A673 (cell line): Measurements from ENCODE around the gene CDH4. TPM values are rescaled to one million over a fixed set of nuclear protein-coding genes. Genes with fewer than 3 reads are reported as not detected.

Experiments used
- BruUV-seq: library from RNA; stranded (reverse); fragments of 400-500 nt; replicated peaks from 2 replicates; lab custom pipeline; 2021; lab: Mats Ljungman, UMichigan
- CTCF ChIA-PET: fragments of 300-600 bp; sonication (Branson Sonifier 250); formaldehyde crosslinking; loops from one replicate; lab custom pipeline; 2022; ENCODE audit warnings: antibody characterized with exemption; lab: Charles Lee
- POLR2A ChIA-PET: fragments of 300-600 bp; sonication (Branson Sonifier 250); formaldehyde crosslinking; loops from one replicate; lab custom pipeline; 2022; ENCODE audit warnings: antibody characterized with exemption; ENCODE audit not compliant: low non-redundant PET; lab: Charles Lee
- DNase-seq: peaks from one replicate; pipeline ENCODE4 v3.0.0-alpha.2; 2015; ENCODE audit warnings: low spot score
- H3K27ac ChIP-seq: fragments of 200-600 bp; sonication (generic); 2 replicates; pipeline ENCODE4 v1.5.1; 2016; ENCODE audit warnings: mixed run types, low read depth, mild to moderate bottlenecking, mixed read lengths, antibody characterized with exemption, low read length; ENCODE audit not compliant: poor library complexity, severe bottlenecking
- H3K27me3 ChIP-seq: fragments of 200-600 bp; sonication (generic); replicated peaks from 2 replicates; pipeline ENCODE4 v1.6.1; 2017; ENCODE audit warnings: mixed run types, low read depth, mild to moderate bottlenecking, mixed read lengths, antibody characterized with exemption, low read length; ENCODE audit not compliant: insufficient read depth, poor library complexity
- H3K36me3 ChIP-seq: fragments of 200-600 bp; sonication (generic); 2 replicates; pipeline ENCODE4 v1.6.1; 2016; ENCODE audit warnings: mixed run types, mild to moderate bottlenecking, mixed read lengths, antibody characterized with exemption, low read length; ENCODE audit not compliant: insufficient read depth, poor library complexity, severe bottlenecking
- H3K4me1 ChIP-seq: fragments of 200-600 bp; sonication (generic); 2 replicates; pipeline ENCODE4 v1.6.1; 2017; ENCODE audit warnings: mixed run types, mild to moderate bottlenecking, mixed read lengths, antibody characterized with exemption, low read length; ENCODE audit not compliant: insufficient read depth, poor library complexity, severe bottlenecking
- H3K4me3 ChIP-seq: fragments of 200-600 bp; sonication (generic); 2 replicates; pipeline ENCODE4 v1.5.1; 2016; ENCODE audit warnings: low read depth, mixed run types, mild to moderate bottlenecking, mixed read lengths, low read length; ENCODE audit not compliant: poor library complexity, severe bottlenecking
- H3K9me3 ChIP-seq: fragments of 200-600 bp; sonication (generic); 2 replicates; pipeline ENCODE4 v1.6.1; 2016; ENCODE audit warnings: mixed run types, low read depth, mild to moderate bottlenecking, mixed read lengths, antibody characterized with exemption, low read length; ENCODE audit not compliant: poor library complexity, severe bottlenecking
- CTCF ChIP-seq: fragments of 300-800, 200-600 bp; sonication (generic); conservative IDR thresholded peaks from 2 replicates; pipeline ENCODE4 v1.5.1; 2017; ENCODE audit warnings: low read depth, mild to moderate bottlenecking, antibody characterized with exemption, low read length, moderate library complexity, mixed read lengths
- EZH2 ChIP-seq: fragments of 200-600 bp; sonication (generic); IDR thresholded peaks from 2 replicates; pipeline ENCODE4 v1.6.1; 2017; ENCODE audit warnings: borderline replicate concordance, low read depth, mild to moderate bottlenecking, mixed read lengths, antibody characterized with exemption, low read length; ENCODE audit not compliant: poor library complexity, severe bottlenecking
- intact Hi-C: fragments of 100-400 bp; cut with micrococcal nuclease; formaldehyde crosslinking; loops from one replicate; pipeline ENCODE4 v1.10.0; 2022; ENCODE audit not compliant: unreplicated experiment
- total RNA-seq: library from RNA; stranded (reverse); gene quantifications from 2 replicates; pipeline ENCODE4 v1.2.3, GENCODE V29; 2021

The CDH4 gene
- total RNA-seq, 1 experiment from 2014 or later = 8.3 TPM

- H3K4me3 ChIP-seq = no peak overlapping the region
- no peak for DNase-seq
- H3K36me3 ChIP-seq = peaks cover 11% of the 10 kb centered on the region
- BruUV-seq = no TSS peak
- ChIA-PET POLR2A (no interaction called here), CTCF (no interaction called here)
- no peak overlapping the region for H3K27ac ChIP-seq
- TF ChIP-seq EZH2 (no peak), CTCF (no peak)
- H3K9me3 ChIP-seq = no peaks in the 10 kb centered on the region
- no peaks in the 10 kb centered on the region for H3K4me1 ChIP-seq
- H3K27me3 ChIP-seq = no peaks in the 10 kb centered on the region
- intact Hi-C loops = no loop called here
Measured at GRCh38 chr20:61978491-61978890, 726.4 kb downstream of the CDH4 start.

- no peak overlapping the region for H3K4me3 ChIP-seq
- intact Hi-C loops = no loop called here
Measured at GRCh38 chr20:61979090-61979489, 727.0 kb downstream of the CDH4 start.

GRCh38 chr20:61979701-61980635, 727.9 kb downstream of the CDH4 start:
- H3K36me3 ChIP-seq = no peaks in the 10 kb centered on the region
- TF ChIP-seq EZH2 (no peak), CTCF (no peak)
- ChIA-PET CTCF (no interaction called here), POLR2A (no interaction called here)
- no peak for DNase-seq
- no peaks in the 10 kb centered on the region for H3K4me1 ChIP-seq
- intact Hi-C loops = no loop called here
- H3K27me3 ChIP-seq = no peaks in the 10 kb centered on the region
- no peak overlapping the region for H3K4me3 ChIP-seq
- no TSS peak for BruUV-seq
- no peak overlapping the region for H3K27ac ChIP-seq
- H3K9me3 ChIP-seq = no peaks in the 10 kb centered on the region

More at GRCh38 chr20:61979090-61979489, 727.0 kb downstream of the CDH4 start:
- DNase-seq = no peak
- POLR2A ChIA-PET = no interaction called here
- BruUV-seq = no TSS peak
- Histone ChIP-seq H3K36me3 (peaks cover 8% of the 10 kb centered on the region), H3K4me1 (no peaks in the 10 kb centered on the region), H3K27ac (no peak overlapping the region), H3K9me3 (no peaks in the 10 kb centered on the region), H3K27me3 (no peaks in the 10 kb centered on the region)
- CTCF ChIA-PET = no interaction called here
- TF ChIP-seq EZH2 (no peak), CTCF (no peak)
